HFF-Myc (cell line): Measurements from ENCODE around the gene SUPT6H.

Source experiments
- DNase-seq: peaks from one replicate; pipeline ENCODE4 v3.0.0-alpha.2; 2011; ENCODE audit warnings: low read depth; ENCODE audit errors: extremely low read depth
- H3K4me3 ChIP-seq: replicated peaks from 2 replicates; pipeline ENCODE4 v1.5.1; 2011; ENCODE audit warnings: low read depth, mild to moderate bottlenecking, control low read depth, low read length
- TF ChIP-seq, protein P1 (sequence below): IDR thresholded peaks from 2 replicates; pipeline ENCODE4 v1.5.1; 2012; ENCODE audit warnings: mild to moderate bottlenecking, low read depth, low read length, control low read depth; ENCODE audit errors: missing control alignments

Gene SUPT6H

GRCh38 chr17:28661635-28662526 is at the start of gene SUPT6H, which contains the start of gene SDF2:
Gene SUPT6H (plus strand): TSS chr17:28662205. CDS start chr17:28673402, 11,197 bp downstream.
Gene SDF2 (minus strand): TSS chr17:28661906. CDS start chr17:28661876, 30 bp downstream.
- DNase-seq = no peak
- TF ChIP-seq, protein P1, sequence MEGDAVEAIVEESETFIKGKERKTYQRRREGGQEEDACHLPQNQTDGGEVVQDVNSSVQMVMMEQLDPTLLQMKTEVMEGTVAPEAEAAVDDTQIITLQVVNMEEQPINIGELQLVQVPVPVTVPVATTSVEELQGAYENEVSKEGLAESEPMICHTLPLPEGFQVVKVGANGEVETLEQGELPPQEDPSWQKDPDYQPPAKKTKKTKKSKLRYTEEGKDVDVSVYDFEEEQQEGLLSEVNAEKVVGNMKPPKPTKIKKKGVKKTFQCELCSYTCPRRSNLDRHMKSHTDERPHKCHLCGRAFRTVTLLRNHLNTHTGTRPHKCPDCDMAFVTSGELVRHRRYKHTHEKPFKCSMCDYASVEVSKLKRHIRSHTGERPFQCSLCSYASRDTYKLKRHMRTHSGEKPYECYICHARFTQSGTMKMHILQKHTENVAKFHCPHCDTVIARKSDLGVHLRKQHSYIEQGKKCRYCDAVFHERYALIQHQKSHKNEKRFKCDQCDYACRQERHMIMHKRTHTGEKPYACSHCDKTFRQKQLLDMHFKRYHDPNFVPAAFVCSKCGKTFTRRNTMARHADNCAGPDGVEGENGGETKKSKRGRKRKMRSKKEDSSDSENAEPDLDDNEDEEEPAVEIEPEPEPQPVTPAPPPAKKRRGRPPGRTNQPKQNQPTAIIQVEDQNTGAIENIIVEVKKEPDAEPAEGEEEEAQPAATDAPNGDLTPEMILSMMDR = no peak
- peak within 1 kb of the TSS; percentile 91 for H3K4me3 ChIP-seq

- no peak overlapping the region for H3K4me3 ChIP-seq
- TF ChIP-seq, protein P1 = no peak
- DNase-seq = no peak
Measured at GRCh38 chr17:28612531-28612930, 49.5 kb upstream of the SUPT6H start.

DNA sequence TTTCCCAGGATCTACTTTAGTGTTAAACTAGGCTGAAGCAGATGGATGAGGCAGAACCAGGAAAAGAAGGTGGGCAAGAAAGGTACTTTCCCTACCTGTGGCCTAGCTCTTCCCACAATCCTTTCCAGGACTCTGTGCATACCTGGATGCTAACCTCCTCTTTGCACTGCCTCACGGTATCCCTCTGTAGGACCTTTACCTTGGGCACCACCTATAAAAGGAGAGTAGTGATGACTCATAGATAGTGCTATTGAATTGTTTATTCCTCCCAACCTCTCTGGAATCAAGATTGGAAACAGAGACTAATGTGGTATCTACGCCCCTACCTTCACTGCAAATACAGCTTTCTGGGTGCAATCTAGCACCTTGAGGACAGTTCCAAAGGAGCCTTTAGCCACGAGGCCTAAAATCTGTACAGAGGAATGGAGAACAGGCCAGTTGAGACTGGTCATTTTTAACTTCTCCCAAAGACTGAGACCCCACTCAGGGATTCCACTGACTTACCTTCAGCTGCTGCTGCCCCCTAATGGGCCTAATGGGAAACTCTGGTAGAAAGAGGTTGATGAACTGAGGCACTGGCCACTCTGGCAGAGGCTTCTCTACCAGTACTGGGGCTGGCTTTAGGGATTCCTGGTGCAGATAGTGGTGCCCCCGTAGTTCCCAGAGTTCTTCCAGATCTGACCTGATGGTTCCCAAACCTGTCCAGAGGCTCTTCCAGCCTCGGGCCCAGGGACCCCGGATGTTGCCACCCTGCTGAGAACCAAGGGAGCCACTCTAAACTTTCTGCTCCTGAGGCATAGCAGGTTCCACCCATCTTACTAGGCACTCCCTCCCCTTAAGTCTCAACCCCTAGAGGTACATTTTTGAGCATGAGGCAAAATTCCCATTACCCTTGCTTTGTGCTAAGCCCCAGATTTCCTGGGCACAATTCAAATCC is 48.8 kb upstream of the SUPT6H start:
- no peak for DNase-seq
- TF ChIP-seq, protein P1 = peak; percentile 73
- no peak overlapping the region for H3K4me3 ChIP-seq

DNA sequence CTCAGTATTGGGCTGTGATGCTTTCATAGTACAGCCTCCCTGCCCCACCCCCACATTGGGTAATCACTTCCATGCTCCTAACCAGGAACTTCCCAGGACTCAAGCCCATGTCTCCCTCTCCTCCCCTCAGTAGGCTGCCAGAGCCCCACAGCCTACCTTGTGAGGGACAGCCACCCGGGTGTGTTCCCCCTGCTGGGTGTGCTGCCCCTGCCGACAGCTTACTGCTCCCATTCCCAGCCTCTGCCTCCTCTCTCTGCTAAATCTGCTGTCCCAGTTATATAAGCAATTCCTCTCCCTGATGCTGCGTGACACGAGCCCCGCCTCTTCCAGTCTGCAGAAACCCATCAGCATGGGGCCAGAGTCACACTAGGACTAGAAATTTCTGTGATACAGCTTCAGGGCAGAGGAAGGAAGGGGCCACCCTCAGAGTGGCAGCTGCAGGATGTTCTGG is 48.0 kb upstream of the SUPT6H start, which contains the start of gene RSKR:
TSS of gene RSKR (minus strand) at position 255 of the 451 bp plus-strand sequence. CDS start at position 231, 24 bp downstream.
- DNase-seq = no peak
- TF ChIP-seq, protein P1 = no peak
- no peak within 1 kb of the TSS for H3K4me3 ChIP-seq

DNA sequence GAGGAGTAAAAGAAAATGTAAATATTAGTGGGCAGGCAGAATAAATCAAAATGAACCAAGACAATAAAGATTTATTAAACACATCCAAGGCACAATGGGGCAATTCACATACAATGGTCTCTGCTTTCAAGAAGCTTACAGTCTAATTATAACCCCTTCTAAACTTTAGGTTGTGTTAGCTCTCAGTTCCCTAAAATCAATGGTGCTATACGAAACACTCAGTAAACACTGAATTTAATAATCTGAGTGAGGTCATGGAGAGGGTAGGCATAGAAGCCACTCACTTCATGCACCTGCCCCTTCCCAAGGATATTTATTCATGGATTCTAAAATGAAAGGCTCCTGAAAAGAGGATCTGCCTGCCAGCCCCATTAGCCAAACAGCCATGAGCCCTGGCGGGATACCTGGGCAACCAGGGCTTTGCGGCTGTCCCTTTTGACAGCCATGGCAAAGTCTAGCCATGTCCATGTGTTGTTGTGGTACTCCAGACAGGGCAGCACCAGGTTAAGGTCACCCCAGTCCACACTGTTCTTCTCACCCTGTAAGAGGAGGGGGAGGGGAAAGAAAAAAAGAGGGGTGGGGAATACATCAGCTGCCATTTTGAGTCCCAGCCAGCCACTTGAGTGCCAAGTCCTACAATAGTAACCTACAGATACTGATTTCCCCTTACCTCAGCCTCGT is 46.6 kb upstream of the SUPT6H start:
- H3K4me3 ChIP-seq = no peak overlapping the region
- TF ChIP-seq, protein P1 = no peak
- DNase-seq = no peak

GRCh38 chr17:28616281-28616680 is 45.7 kb upstream of the SUPT6H start:
- no peak for DNase-seq
- no peak overlapping the region for H3K4me3 ChIP-seq
- TF ChIP-seq, protein P1 = no peak
